Measurements from ENCODE around the gene GPR52. TPM values are rescaled to one million over a fixed set of nuclear protein-coding genes. Genes with fewer than 3 reads are reported as not detected.

GPR52 gene
- total and polyA plus RNA-seq, 2 donors (not counting 3 experiments of a cell fraction or from before 2014, with no cell fraction given) = 0.33 to 2.2 TPM

GRCh38 chr1:174428739-174429138 lies 19.0 kb upstream of the GPR52 start:
- H3K79me2 ChIP-seq (ENCODE audit: control insufficient read depth, insufficient read depth, low read length) = no peaks in the 10 kb centered on the region
- H3K4me2 ChIP-seq (ENCODE audit: insufficient read depth, low read length) = no peak overlapping the region
- H3K27me3 ChIP-seq (ENCODE audit: control insufficient read depth in 2 of 2, insufficient read depth in 2 of 2, low read length in 2 of 2) = no peaks in the 10 kb centered on the region
- no peak for DNase-seq (ENCODE audit: low read depth, low spot score)
- ChIA-PET CTCF (interaction anchor here (0.7 to 1.3 kb wide), 3 partner anchors 23 to 166 kb away, joined by 3 read pairs; no protein-coding TSS in a partner anchor), POLR2A (no interaction called here)
- no peaks in the 10 kb centered on the region for H3K9me3 ChIP-seq (replicated peaks; ENCODE audit: control insufficient read depth, insufficient read depth, low read length)
- H3K9me1 ChIP-seq (replicated peaks; ENCODE audit: control insufficient read depth, extremely low read depth, insufficient read depth, low read length) = no peaks in the 10 kb centered on the region
- intact Hi-C loops (cut with micrococcal nuclease) = no loop called here
- H3K4me3 ChIP-seq (replicated peaks in 1 of 3; ENCODE audit: insufficient read depth in 1 of 3, low read depth in 1 of 3, low read length in 3 of 3) = no peak overlapping the region
- TF ChIP-seq MYC (IDR thresholded peaks at IDR 0.05; ENCODE audit: low read depth, low read length) (no peak), JUN (IDR thresholded peaks at IDR 0.05; ENCODE audit: borderline replicate concordance, insufficient read depth, insufficient read length, low read depth) (no peak), EZH2 (IDR thresholded peaks at IDR 0.05; ENCODE audit: borderline replicate concordance, low read depth, low read length, severe bottlenecking) (no peak), POLR2A (IDR thresholded peaks at IDR 0.05; ENCODE audit: low read depth, low read length) (no peak), POLR2AphosphoS5 (IDR thresholded peaks at IDR 0.05; ENCODE audit: insufficient read depth, low read depth, low read length) (no peak), CTCF (IDR thresholded peaks at IDR 0.05; ENCODE audit: extremely low read depth in 1 of 2, insufficient read depth in 1 of 2, low read depth in 1 of 2, low read length in 2 of 2) (no peak), GATA2 (IDR thresholded peaks at IDR 0.05; ENCODE audit: insufficient read depth, insufficient read length, low read depth, low read length) (no peak), MAX (IDR thresholded peaks at IDR 0.05; ENCODE audit: insufficient read depth, insufficient read length) (no peak), FOS (IDR thresholded peaks at IDR 0.05; ENCODE audit: borderline replicate concordance, insufficient read depth, low read length) (no peak)
- no peaks in the 10 kb centered on the region for H3K4me1 ChIP-seq (ENCODE audit: control insufficient read depth, extremely low read depth, insufficient read depth, low read length)
- dilution Hi-C loops (cut with MboI; ENCODE audit: extremely low pct_ligation_motif_present, low sequenced_read_pairs) = no loop called here
- no peak overlapping the region for H3K27ac ChIP-seq (ENCODE audit: insufficient read depth, low read depth, low read length)
- H2AFZ ChIP-seq (ENCODE audit: low read depth, low read length) = no peak overlapping the region
- no peaks in the 10 kb centered on the region for H4K20me1 ChIP-seq (replicated peaks; ENCODE audit: control insufficient read depth, extremely low read depth, insufficient read depth, low read length)
- H3K36me3 ChIP-seq (ENCODE audit: control insufficient read depth in 2 of 2, extremely low read depth in 1 of 2, insufficient read depth in 2 of 2, low read length in 2 of 2) = no peaks in the 10 kb centered on the region
- no peak for FAIRE-seq
- H3K9ac ChIP-seq (replicated peaks; ENCODE audit: extremely low read depth, insufficient read depth, low read length) = no peak overlapping the region
- BruUV-seq (replicated peaks) = no TSS peak

Data from endothelial cell of umbilical vein (primary cell).